Activated T-cell treated with anti-CD3 and anti-CD28 coated beads, Interleukin-2, amount 50 U/mL, for 4 hours (primary cell): ENCODE measurements around the gene TNNC1. TPM values are rescaled to one million over a fixed set of nuclear protein-coding genes. Genes with fewer than 3 reads are reported as not detected.
A peak's percentile ranks its signal among the peaks of the same experiment; 100 is the strongest.

Experiments used
- ATAC-seq, 2 donors: fragments of 200-7000 bp; cut with Tn5 transposase; one replicate each; pipeline ENCODE4 v1.10.0; 2021
- DNase-seq: peaks from one replicate; pipeline ENCODE4 v3.0.0-alpha.2; 2020
- H3K27me3 Mint-ChIP-seq: one replicate; pipeline ENCODE4 v1.8.0; 2021; ENCODE audit warnings: low read depth, mixed read lengths
- H3K36me3 Mint-ChIP-seq: one replicate; pipeline ENCODE4 v1.8.0; 2022; ENCODE audit warnings: mixed read lengths; ENCODE audit not compliant: insufficient read depth
- H3K4me1 Mint-ChIP-seq: one replicate; pipeline ENCODE4 v1.8.0; 2021; ENCODE audit warnings: low read depth, mixed read lengths
- H3K4me3 Mint-ChIP-seq: one replicate; pipeline ENCODE4 v1.8.0; 2021; ENCODE audit warnings: mild to moderate bottlenecking, moderate library complexity, mixed read lengths
- H3K9me3 Mint-ChIP-seq: one replicate; pipeline ENCODE4 v1.8.0; 2021; ENCODE audit warnings: mixed read lengths
- total RNA-seq, 3 donors: library from RNA; stranded (reverse); gene quantifications; one replicate each; pipeline ENCODE4 v1.2.1, GENCODE V29; 2021

TNNC1 gene
- total RNA-seq, 3 donors from 2014 or later, result 0.46 to 1.4 (median 1.1) TPM

- peaks cover 13% of the 10 kb centered on the region for H3K36me3 Mint-ChIP-seq
- H3K27me3 Mint-ChIP-seq, result no peaks in the 10 kb centered on the region
- H3K4me1 Mint-ChIP-seq, result peaks cover 38% of the 10 kb centered on the region
- ATAC-seq (no peak), DNase-seq (no peak)
- H3K4me3 Mint-ChIP-seq, result peak overlapping the region; percentile 87
- H3K9me3 Mint-ChIP-seq, result no peaks in the 10 kb centered on the region
Measured at GRCh38 chr3:52456169-52456799, 2.4 kb upstream of the TNNC1 start.

- Mint-ChIP-seq H3K27me3 (no peaks in the 10 kb centered on the region), H3K4me3 (peak within 1 kb of the TSS; percentile 87), H3K36me3 (peaks cover 10% of the 10 kb centered on the region), H3K4me1 (peaks cover 38% of the 10 kb centered on the region), H3K9me3 (no peaks in the 10 kb centered on the region)
- DNase-seq (peak; percentile 98), ATAC-seq (peak; percentile 91 to 93)
Measured at GRCh38 chr3:52455283-52456168, 1.7 kb upstream of the TNNC1 start, which contains the start of gene NISCH. Gene NISCH, plus strand, starts transcription at chr3:52455604. Its CDS starts 38 bp downstream, at chr3:52455642.

GRCh38 chr3:52454938-52455282 lies 1.1 kb upstream of the TNNC1 start:
- Mint-ChIP-seq H3K4me3 (peak overlapping the region; percentile 87), H3K9me3 (no peaks in the 10 kb centered on the region), H3K36me3 (peaks cover 8% of the 10 kb centered on the region), H3K27me3 (no peaks in the 10 kb centered on the region), H3K4me1 (peaks cover 38% of the 10 kb centered on the region)
- ATAC-seq (peak; percentile 3 to 5), DNase-seq (no peak)

- Mint-ChIP-seq H3K4me1 (peaks cover 38% of the 10 kb centered on the region), H3K4me3 (peak overlapping the region; percentile 87), H3K27me3 (no peaks in the 10 kb centered on the region), H3K36me3 (peaks cover 8% of the 10 kb centered on the region), H3K9me3 (no peaks in the 10 kb centered on the region)
- no peak for DNase-seq
- ATAC-seq, result no peak
Measured at GRCh38 chr3:52454250-52454937, 553 bp upstream of the TNNC1 start.

- H3K4me3 Mint-ChIP-seq, result no peak overlapping the region
- H3K4me1 Mint-ChIP-seq, result peaks cover 31% of the 10 kb centered on the region
- ATAC-seq (no peak), DNase-seq (no peak)
- no peaks in the 10 kb centered on the region for H3K9me3 Mint-ChIP-seq
- H3K27me3 Mint-ChIP-seq, result no peaks in the 10 kb centered on the region
- no peaks in the 10 kb centered on the region for H3K36me3 Mint-ChIP-seq
Measured at GRCh38 chr3:52452570-52453221, 1.1 kb downstream of the TNNC1 start.

GRCh38 chr3:52452126-52452525 lies 1.7 kb downstream of the TNNC1 start:
- H3K4me3 Mint-ChIP-seq, result no peak overlapping the region
- H3K27me3 Mint-ChIP-seq, result no peaks in the 10 kb centered on the region
- no peaks in the 10 kb centered on the region for H3K9me3 Mint-ChIP-seq
- DNase-seq, result no peak
- H3K36me3 Mint-ChIP-seq, result no peaks in the 10 kb centered on the region
- H3K4me1 Mint-ChIP-seq, result peaks cover 28% of the 10 kb centered on the region
- no peak for ATAC-seq

- Mint-ChIP-seq H3K4me3 (no peak overlapping the region), H3K36me3 (no peaks in the 10 kb centered on the region), H3K27me3 (no peaks in the 10 kb centered on the region), H3K4me1 (peaks cover 24% of the 10 kb centered on the region), H3K9me3 (no peaks in the 10 kb centered on the region)
- ATAC-seq (no peak), DNase-seq (no peak)
Measured at GRCh38 chr3:52451237-52452083, 2.4 kb downstream of the TNNC1 start.

- no peaks in the 10 kb centered on the region for H3K9me3 Mint-ChIP-seq
- DNase-seq (no peak), ATAC-seq (no peak)
- H3K27me3 Mint-ChIP-seq, result no peaks in the 10 kb centered on the region
- H3K36me3 Mint-ChIP-seq, result no peaks in the 10 kb centered on the region
- H3K4me1 Mint-ChIP-seq, result peaks cover 20% of the 10 kb centered on the region
- no peak overlapping the region for H3K4me3 Mint-ChIP-seq
Measured at GRCh38 chr3:52450489-52451236, 3.2 kb downstream of the TNNC1 start.

GRCh38 chr3:52447512-52448355 lies 6.1 kb downstream of the TNNC1 start:
- Mint-ChIP-seq H3K36me3 (no peaks in the 10 kb centered on the region), H3K4me1 (peaks cover 6% of the 10 kb centered on the region), H3K9me3 (no peaks in the 10 kb centered on the region), H3K4me3 (no peak overlapping the region), H3K27me3 (no peaks in the 10 kb centered on the region)
- ATAC-seq, result no peak
- no peak for DNase-seq

GRCh38 chr3:52446631-52447511 lies 7.0 kb downstream of the TNNC1 start:
- DNase-seq, result peak; percentile 67
- H3K27me3 Mint-ChIP-seq, result no peaks in the 10 kb centered on the region
- no peaks in the 10 kb centered on the region for H3K9me3 Mint-ChIP-seq
- peak; percentile 59 to 60 for ATAC-seq
- peaks cover 6% of the 10 kb centered on the region for H3K4me1 Mint-ChIP-seq
- no peak overlapping the region for H3K4me3 Mint-ChIP-seq
- H3K36me3 Mint-ChIP-seq, result no peaks in the 10 kb centered on the region

- no peaks in the 10 kb centered on the region for H3K27me3 Mint-ChIP-seq
- ATAC-seq, result no peak
- peaks cover 6% of the 10 kb centered on the region for H3K4me1 Mint-ChIP-seq
- H3K4me3 Mint-ChIP-seq, result no peak overlapping the region
- H3K36me3 Mint-ChIP-seq, result no peaks in the 10 kb centered on the region
- DNase-seq, result no peak
- no peaks in the 10 kb centered on the region for H3K9me3 Mint-ChIP-seq
Measured at GRCh38 chr3:52446042-52446441, 7.8 kb downstream of the TNNC1 start.
